EH (cell line): ENCODE results near the gene TGFB2.
A peak's percentile ranks its signal among the peaks of the same experiment; 100 is the strongest.

Experiments
- DNase-seq: peaks from one replicate; pipeline ENCODE4 v3.0.0-alpha.2; 2015; ENCODE audit warnings: low read depth

The TGFB2 gene

GRCh38 chr1:218332416-218332815 is 12.7 kb upstream of the TGFB2 start:
- DNase-seq: no peak

- peak; percentile 22 for DNase-seq
These were observed 8.8 kb upstream of the TGFB2 start for GRCh38 chr1:218336328-218336727.

GRCh38 chr1:218339267-218339831 is 5.8 kb upstream of the TGFB2 start:
- DNase-seq: peak; percentile 54

GRCh38 chr1:218341325-218341724 is 3.8 kb upstream of the TGFB2 start:
- DNase-seq: no peak

- no peak for DNase-seq
These were observed 3.0 kb upstream of the TGFB2 start for GRCh38 chr1:218342091-218342490.

- DNase-seq: peak; percentile 80
These were observed 696 bp downstream of the TGFB2 start for GRCh38 chr1:218345673-218346390.

DNA sequence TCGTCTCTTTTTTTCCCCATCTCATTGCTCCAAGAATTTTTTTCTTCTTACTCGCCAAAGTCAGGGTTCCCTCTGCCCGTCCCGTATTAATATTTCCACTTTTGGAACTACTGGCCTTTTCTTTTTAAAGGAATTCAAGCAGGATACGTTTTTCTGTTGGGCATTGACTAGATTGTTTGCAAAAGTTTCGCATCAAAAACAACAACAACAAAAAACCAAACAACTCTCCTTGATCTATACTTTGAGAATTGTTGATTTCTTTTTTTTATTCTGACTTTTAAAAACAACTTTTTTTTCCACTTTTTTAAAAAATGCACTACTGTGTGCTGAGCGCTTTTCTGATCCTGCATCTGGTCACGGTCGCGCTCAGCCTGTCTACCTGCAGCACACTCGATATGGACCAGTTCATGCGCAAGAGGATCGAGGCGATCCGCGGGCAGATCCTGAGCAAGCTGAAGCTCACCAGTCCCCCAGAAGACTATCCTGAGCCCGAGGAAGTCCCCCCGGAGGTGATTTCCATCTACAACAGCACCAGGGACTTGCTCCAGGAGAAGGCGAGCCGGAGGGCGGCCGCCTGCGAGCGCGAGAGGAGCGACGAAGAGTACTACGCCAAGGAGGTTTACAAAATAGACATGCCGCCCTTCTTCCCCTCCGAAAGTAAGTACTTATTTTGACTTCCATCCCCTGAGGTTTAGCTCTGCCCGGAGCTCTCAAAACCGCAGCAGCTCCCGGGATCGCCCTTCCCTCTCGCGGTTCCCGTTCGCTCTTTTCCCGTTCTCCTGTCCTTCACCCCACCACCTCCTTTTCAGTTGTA is 1.5 kb downstream of the TGFB2 start:
- DNase-seq: peak; percentile 58

- peak; percentile 66 for DNase-seq
These were observed 2.2 kb downstream of the TGFB2 start for GRCh38 chr1:218347336-218347722.

GRCh38 chr1:218347723-218348627 is 2.8 kb downstream of the TGFB2 start:
- DNase-seq: peak; percentile 85

DNA sequence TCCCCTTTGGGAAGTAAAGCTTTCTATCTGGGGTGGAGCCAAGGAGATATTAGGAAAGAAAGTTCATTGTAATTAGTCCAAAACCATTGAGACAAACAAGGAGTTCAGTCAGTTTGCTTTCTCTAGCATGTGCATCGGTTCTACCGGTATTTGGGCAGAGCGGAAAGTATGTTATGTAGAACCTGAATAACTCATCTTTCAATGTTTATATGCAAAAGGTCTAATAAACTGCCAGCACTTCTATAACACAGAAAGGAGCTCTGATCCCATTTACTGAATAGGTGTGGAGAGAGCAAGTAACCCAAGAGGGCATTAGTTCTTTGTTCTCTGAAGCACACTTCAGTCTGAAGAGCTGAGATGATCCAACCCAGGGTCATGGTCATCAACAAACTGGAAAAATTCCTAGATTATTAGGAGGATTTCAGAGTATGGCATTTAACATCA is 3.5 kb downstream of the TGFB2 start:
- DNase-seq: peak; percentile 34

GRCh38 chr1:218349348-218350034 is 4.4 kb downstream of the TGFB2 start:
- peak; percentile 70 for DNase-seq

GRCh38 chr1:218350035-218350525 is 4.9 kb downstream of the TGFB2 start:
- no peak for DNase-seq

DNA sequence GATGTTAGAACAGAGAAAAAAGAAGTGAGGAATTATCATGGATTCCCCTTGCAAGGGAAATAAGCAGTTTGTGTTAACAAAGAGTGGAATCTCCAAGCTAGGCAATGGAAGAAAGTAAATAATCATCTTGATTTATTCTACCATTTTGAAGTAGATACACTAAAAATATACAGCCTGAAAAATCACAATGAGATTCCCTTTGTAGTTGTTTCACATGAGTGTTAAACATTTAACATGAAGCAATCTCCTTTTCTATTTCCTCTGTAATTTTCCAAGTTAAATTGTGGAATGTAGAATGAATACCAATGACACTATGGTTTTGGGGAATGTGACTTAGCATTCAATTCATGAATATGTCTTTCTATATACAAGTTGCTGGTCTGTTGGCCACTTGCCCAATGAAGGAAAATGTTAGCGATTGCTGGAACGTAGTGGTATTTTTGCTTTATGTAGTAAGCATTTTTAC is 5.7 kb downstream of the TGFB2 start:
- DNase-seq: peak; percentile 94

DNA sequence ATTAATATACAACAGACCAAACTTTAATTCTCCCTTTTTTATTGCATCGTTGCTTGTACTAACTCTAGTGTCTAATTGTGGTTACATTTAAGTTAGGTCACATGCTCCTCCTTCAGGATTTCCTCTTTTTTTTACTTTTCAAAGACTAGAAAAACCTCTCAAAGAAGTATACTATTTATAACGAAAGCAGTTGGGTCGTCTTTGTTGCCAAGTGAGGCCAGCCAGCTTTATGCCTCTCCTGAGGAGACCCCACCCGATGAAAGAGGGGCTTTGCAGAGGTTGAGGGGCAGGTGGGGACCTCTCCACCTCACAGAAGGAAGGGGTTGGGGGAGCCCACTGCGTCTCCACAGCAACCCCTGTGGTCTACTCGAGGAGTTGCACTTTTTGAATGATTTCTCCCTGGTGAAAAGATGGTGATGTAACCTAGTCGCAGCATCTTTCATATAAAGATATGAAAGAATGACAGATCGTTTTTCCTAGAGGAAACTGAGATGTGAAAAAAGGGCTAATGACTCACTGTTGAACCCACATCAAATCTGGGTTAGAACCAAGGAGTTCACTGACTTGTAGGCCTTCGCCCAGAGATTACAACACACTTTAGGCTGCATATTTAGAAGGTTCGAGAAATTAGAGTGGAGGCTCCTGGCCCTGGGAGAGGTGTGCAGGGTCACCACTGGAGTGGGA is 6.4 kb downstream of the TGFB2 start:
- DNase-seq: peak; percentile 60

DNA sequence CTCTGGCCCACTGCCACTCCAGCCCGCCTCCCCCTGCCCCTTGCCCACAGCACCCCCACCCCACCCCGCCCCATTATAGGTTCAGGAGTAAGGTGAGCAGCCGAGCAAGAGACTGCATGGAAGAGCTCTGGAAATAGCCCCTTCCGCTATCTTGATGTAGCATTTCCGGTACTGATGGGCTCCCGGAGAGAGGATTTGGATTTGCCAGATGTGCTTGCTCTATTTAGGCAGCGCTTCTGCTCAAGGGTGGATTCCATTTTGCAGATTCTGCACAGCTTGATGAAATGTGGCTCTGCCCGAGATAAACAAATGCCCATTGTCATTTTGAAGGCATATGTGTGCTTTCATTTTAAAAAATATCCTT is 6.9 kb downstream of the TGFB2 start:
- DNase-seq: no peak

- peak; percentile 49 for DNase-seq
These were observed 8.5 kb downstream of the TGFB2 start for GRCh38 chr1:218353656-218354055.

GRCh38 chr1:218355278-218355677 is 10.1 kb downstream of the TGFB2 start:
- no peak for DNase-seq

DNA sequence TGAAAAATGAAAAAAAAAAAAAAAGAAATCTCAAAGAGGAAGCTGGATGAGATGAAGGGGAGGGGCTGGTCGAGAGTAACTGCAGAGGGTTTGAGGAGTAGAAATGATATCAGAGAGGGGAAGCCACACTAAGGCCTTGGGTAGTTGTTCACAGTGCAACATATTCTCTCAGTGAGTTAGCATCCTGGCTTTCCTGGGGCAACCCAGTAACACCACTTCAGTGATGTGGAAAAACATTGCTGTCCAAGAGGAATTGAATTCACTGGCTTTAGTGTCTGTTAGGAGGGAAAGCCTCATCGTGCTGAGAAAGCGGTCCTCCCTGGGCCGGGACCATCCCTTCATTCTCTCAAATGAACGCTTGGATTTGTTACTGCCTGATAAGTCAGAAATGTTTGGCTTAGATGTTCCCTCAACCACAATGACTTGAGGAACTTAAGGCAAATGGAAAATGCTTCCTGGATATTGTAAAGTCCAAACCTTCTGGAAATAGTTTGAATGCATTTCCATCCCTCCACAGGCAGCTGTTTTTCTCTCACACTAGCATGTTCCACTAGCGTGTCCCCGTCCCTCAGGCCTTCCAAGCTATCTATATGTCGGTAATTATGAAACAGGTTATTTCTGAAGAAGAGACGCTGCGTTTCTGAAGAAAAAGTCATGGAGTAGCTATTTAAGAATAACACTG is 12.2 kb downstream of the TGFB2 start:
- DNase-seq: peak; percentile 47

DNA sequence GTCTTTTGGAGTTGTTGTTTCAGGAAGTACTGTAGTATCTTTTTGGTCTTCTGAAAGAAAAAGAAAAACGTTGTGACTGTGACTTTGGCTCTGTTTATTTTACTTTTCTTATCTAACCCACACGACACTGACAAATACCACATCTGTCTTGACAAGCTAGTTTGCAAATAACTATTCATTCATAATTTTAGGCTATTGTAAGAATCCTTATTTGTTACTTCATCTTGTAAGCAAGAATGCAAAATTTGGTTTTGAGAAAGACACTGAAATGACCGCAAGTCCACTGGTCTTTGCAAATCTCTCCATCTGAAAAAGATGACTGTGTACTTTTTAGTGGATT is 12.7 kb downstream of the TGFB2 start:
- no peak for DNase-seq
